SK-N-SH (cell line): ENCODE measurements around the gene FRMD4B. TPM values are rescaled to one million over a fixed set of nuclear protein-coding genes. Genes with fewer than 3 reads are reported as not detected.

Experiments
- CTCF ChIA-PET: fragments of 300-600, 350-600 bp; formaldehyde crosslinking; extraction: SDS; loops from one replicate; lab custom pipeline; 2021; lab: Yijun Ruan, JAX
- POLR2A ChIA-PET: fragments of 350-600 bp; sonication (Branson Sonifier 250); formaldehyde crosslinking; extraction: SDS; loops from one replicate; lab custom pipeline; 2020; ENCODE audit warnings: antibody characterized with exemption, inconsistent platforms; lab: Yijun Ruan, JAX
- DNase-seq: peaks from one replicate; pipeline ENCODE4 v3.0.0; 2012
- H2AFZ ChIP-seq: fragments of 200-600 bp; sonication (generic); 2 replicates; pipeline ENCODE4 v1.8.1; 2016; ENCODE audit warnings: antibody characterized with exemption, mild to moderate bottlenecking, low read depth
- H3F3A ChIP-seq: fragments of 200-600 bp; sonication (generic); replicated peaks from 2 replicates; pipeline ENCODE3; 2016; ENCODE audit warnings: antibody characterized with exemption, mild to moderate bottlenecking; ENCODE audit not compliant: insufficient read depth
- H3K27ac ChIP-seq, 2 experiments: fragments of 200-500 bp in 1 of 2; fragments of 200-600 bp in 1 of 2; sonication (Bioruptor generic) in 1 of 2; sonication (generic), shearing (Covaris generic) in 1 of 2; 2 replicates each; pipeline versions ENCODE4 v1.5.1 to v1.6.1; 2014 to 2016; ENCODE audit warnings: low read depth in 2 of 2, inconsistent platforms in 1 of 2, low read length in 1 of 2, mild to moderate bottlenecking in 1 of 2, mixed read lengths in 1 of 2
- H3K27me3 ChIP-seq: fragments of 200-600 bp; sonication (generic), shearing (Covaris generic); 2 replicates; pipeline ENCODE4 v1.6.1; 2016; ENCODE audit warnings: mixed run types; ENCODE audit not compliant: insufficient read depth
- H3K36me3 ChIP-seq, 2 experiments: fragments of 200-500 bp in 1 of 2; fragments of 200-600 bp in 1 of 2; sonication (Bioruptor generic) in 1 of 2; sonication (generic) in 1 of 2; replicated peaks in 1 of 2; 2 replicates each; pipeline versions ENCODE3 to v1.5.1; 2014 to 2016; ENCODE audit warnings: low read length in 1 of 2, mild to moderate bottlenecking in 1 of 2; ENCODE audit not compliant: insufficient read depth in 2 of 2, control insufficient read depth in 1 of 2
- H3K4me1 ChIP-seq, 2 experiments: fragments of 200-500 bp in 1 of 2; fragments of 200-600 bp in 1 of 2; sonication (Bioruptor generic) in 1 of 2; sonication (generic), shearing (Covaris generic) in 1 of 2; 2 replicates each; pipeline versions ENCODE4 v1.5.1 to v1.6.1; 2014 to 2016; ENCODE audit warnings: low read depth in 1 of 2, low read length in 1 of 2, mixed run types in 1 of 2; ENCODE audit not compliant: insufficient read depth in 2 of 2, control insufficient read depth in 1 of 2
- H3K4me2 ChIP-seq: fragments of 200-600 bp; sonication (generic), shearing (Covaris generic); 2 replicates; pipeline ENCODE4 v1.6.1; 2017; ENCODE audit warnings: mixed run types
- H3K4me3 ChIP-seq, 2 experiments: fragments of 200-500 bp in 1 of 2; fragments of 200-600 bp in 1 of 2; sonication (Bioruptor generic) in 1 of 2; sonication (generic), shearing (Covaris generic) in 1 of 2; 2 replicates each; pipeline versions ENCODE4 v1.5.1 to v1.8.1; 2014 to 2016; ENCODE audit warnings: low read depth in 2 of 2, inconsistent platforms in 1 of 2, low read length in 1 of 2, mild to moderate bottlenecking in 1 of 2, mixed read lengths in 1 of 2, moderate library complexity in 1 of 2
- H3K79me2 ChIP-seq: fragments of 200-600 bp; sonication (generic); 2 replicates; pipeline ENCODE4 v1.8.1; 2017; ENCODE audit warnings: mild to moderate bottlenecking; ENCODE audit not compliant: insufficient read depth
- H3K9ac ChIP-seq: fragments of 200-600 bp; sonication (generic); 2 replicates; pipeline ENCODE4 v1.6.1; 2017; ENCODE audit warnings: mixed run types
- H3K9me2 ChIP-seq: fragments of 200-600 bp; sonication (generic); 2 replicates; pipeline ENCODE4 v1.6.1; 2017; ENCODE audit warnings: mixed run types
- H3K9me3 ChIP-seq: fragments of 200-600 bp; sonication (generic); 2 replicates; pipeline ENCODE4 v1.6.1; 2017; ENCODE audit warnings: mixed run types, mild to moderate bottlenecking, moderate library complexity
- H4K20me1 ChIP-seq: fragments of 200-600 bp; sonication (generic); 2 replicates; pipeline ENCODE4 v1.6.1; 2017; ENCODE audit warnings: mild to moderate bottlenecking, mixed run types; ENCODE audit not compliant: insufficient read depth
- ELF1 ChIP-seq: IDR thresholded peaks from 2 replicates; pipeline ENCODE4 v1.4.0; 2012
- EP300 ChIP-seq, 2 experiments: IDR thresholded peaks; 2 replicates each; pipeline versions ENCODE4 v1.4.0 to v1.6.1; 2012; ENCODE audit warnings: borderline replicate concordance in 1 of 2, low read depth in 1 of 2, low read length in 1 of 2
- GATA2 ChIP-seq: sonication (generic); formaldehyde crosslinking; IDR thresholded peaks from 2 replicates; pipeline ENCODE4 v1.5.0; 2020; ENCODE audit warnings: mild to moderate bottlenecking, missing genetic modification reagents
- IRF3 ChIP-seq: fragments of 150-350 bp; IDR thresholded peaks from 2 replicates; pipeline ENCODE4 v1.6.1; 2016; ENCODE audit warnings: mild to moderate bottlenecking, low read depth, low read length
- JUND ChIP-seq: IDR thresholded peaks from 2 replicates; pipeline ENCODE4 v1.4.0; 2012
- MAX ChIP-seq: IDR thresholded peaks from 2 replicates; pipeline ENCODE4 v1.4.0; 2012; ENCODE audit warnings: low read depth
- MXI1 ChIP-seq: IDR thresholded peaks from 2 replicates; pipeline ENCODE4 v1.6.1; 2012; ENCODE audit warnings: mild to moderate bottlenecking, low read depth, low read length, improper control_type of control experiment
- NFIC ChIP-seq: IDR thresholded peaks from 2 replicates; pipeline ENCODE4 v1.4.0; 2012; ENCODE audit warnings: borderline replicate concordance
- PBX3 ChIP-seq: IDR thresholded peaks from 2 replicates; pipeline ENCODE4; 2012
- RAD21 ChIP-seq: IDR thresholded peaks from 2 replicates; pipeline ENCODE4 v1.6.1; 2012; ENCODE audit warnings: mild to moderate bottlenecking, low read length
- RCOR1 ChIP-seq: fragments of 150-350 bp; IDR thresholded peaks from 2 replicates; pipeline ENCODE4 v1.6.1; 2017; ENCODE audit warnings: antibody characterized with exemption, low read length
- TCF12 ChIP-seq: IDR thresholded peaks from 2 replicates; pipeline ENCODE4 v1.4.0; 2012
- TEAD4 ChIP-seq: IDR thresholded peaks from 2 replicates; pipeline ENCODE4 v1.4.0; 2012; ENCODE audit warnings: mild to moderate bottlenecking, borderline replicate concordance; ENCODE audit not compliant: insufficient read depth
- USF2 ChIP-seq: fragments of 150-350 bp; IDR thresholded peaks from 2 replicates; pipeline ENCODE4 v1.6.1; 2017; ENCODE audit warnings: antibody characterized with exemption, low read length, low read depth, borderline replicate concordance
- WGBS: methylation state at CpG from one replicate; pipeline ENCODE4 v1.1.6; 2017; ENCODE audit warnings: low lambda C conversion rate; 5-methylcytosine and 5-hydroxymethylcytosine counted together
- polyA plus RNA-seq, 3 experiments: library from polyadenylated mRNA; depleted of rRNA; stranded (reverse); fragments of >200 nt; gene quantifications; 2 replicates each; pipeline ENCODE4 v1.2.3, GENCODE V29; 2012

FRMD4B gene
- polyA plus RNA-seq, 1 of the 3 experiments (the other 2 are of a cell fraction) = 0.53 TPM

- Histone ChIP-seq H3K4me3 (no peak overlapping the region), H3K4me2 (no peak overlapping the region), H3K27me3 (no peaks in the 10 kb centered on the region), H3F3A (peaks cover 5% of the 10 kb centered on the region), H3K36me3 (no peaks in the 10 kb centered on the region), H3K79me2 (no peaks in the 10 kb centered on the region)
- WGBS = 88% methylated on average over 3 of the region's 3 CpGs
- no peak for TF ChIP-seq JUND
- TF ChIP-seq MAX = no peak
- no peak for TF ChIP-seq GATA2
- no peak for TF ChIP-seq EP300 (IDR thresholded peaks at IDR 0.05; ENCODE audit: borderline replicate concordance in 1 of 2, low read depth in 1 of 2, low read length in 1 of 2)
- TF ChIP-seq MXI1 = no peak
- TF ChIP-seq ELF1 = no peak
- TF ChIP-seq RAD21 = no peak
- TF ChIP-seq TCF12 = no peak
- no peak for TF ChIP-seq NFIC
- no peak for TF ChIP-seq IRF3
- no peak for TF ChIP-seq USF2
- no peak for TF ChIP-seq RCOR1
- TF ChIP-seq, all 33 proteins: peak for 0
- Histone ChIP-seq H3K9me2 (no peaks in the 10 kb centered on the region), H4K20me1 (no peaks in the 10 kb centered on the region), H2AFZ (no peak overlapping the region), H3K4me1 (peaks cover 0 to 17% of the 10 kb centered on the region in 2 experiments; a peak in 2 of 4 replicates), H3K9ac (no peak overlapping the region), H3K27ac (peak overlapping the region in 1 of 2 experiments; percentile 79; a peak in 2 of 4 replicates), H3K9me3 (no peaks in the 10 kb centered on the region)
- no peak for DNase-seq
- ChIA-PET POLR2A (no interaction called here), CTCF (interaction anchor here (0.7 to 2.4 kb wide), 7 partner anchors 13 to 167 kb away, joined by 3 to 11 read pairs (median 3); no protein-coding TSS in a partner anchor)
Observed at GRCh38 chr3:69328963-69329302, 57.0 kb downstream of the FRMD4B start.

GRCh38 chr3:69328103-69328962 is 57.6 kb downstream of the FRMD4B start:
- WGBS = 85% methylated on average over 4 of the region's 4 CpGs
- peaks cover 5% of the 10 kb centered on the region for H3F3A ChIP-seq
- H2AFZ ChIP-seq = no peak overlapping the region
- H3K9me2 ChIP-seq = no peaks in the 10 kb centered on the region
- no peak overlapping the region for H3K9ac ChIP-seq
- TF ChIP-seq PBX3 = no peak
- TF ChIP-seq TEAD4 = no peak
- ChIA-PET CTCF (interaction anchor here (0.7 to 2.4 kb wide), 8 partner anchors 12 to 167 kb away, joined by 3 to 11 read pairs (median 3); no protein-coding TSS in a partner anchor), POLR2A (no interaction called here)
- no peaks in the 10 kb centered on the region for H4K20me1 ChIP-seq
- H3K9me3 ChIP-seq = no peaks in the 10 kb centered on the region
- no peak for DNase-seq
- H3K4me1 ChIP-seq = peaks cover 0 to 17% of the 10 kb centered on the region in 2 experiments; a peak in 2 of 4 replicates
- H3K4me3 ChIP-seq = no peak overlapping the region
- H3K36me3 ChIP-seq = no peaks in the 10 kb centered on the region
- H3K4me2 ChIP-seq = no peak overlapping the region
- H3K79me2 ChIP-seq = no peaks in the 10 kb centered on the region
- peak overlapping the region in 1 of 2 experiments; percentile 79; a peak in 2 of 4 replicates for H3K27ac ChIP-seq
- H3K27me3 ChIP-seq = no peaks in the 10 kb centered on the region
